ENCODE data around the gene GET4.
"Not testable (repeated sequence)": the region's sequence is repeated elsewhere in the genome, so short reads cannot be mapped to it uniquely, and the experiment has no call there.

GET4 gene

GRCh38 chr7:868189-868486 is 8.2 kb upstream of the GET4 start:
- no peak overlapping the region for H3K27ac ChIP-seq (ENCODE audit: insufficient read depth, low read depth, low read length, poor library complexity, severe bottlenecking)
- no peaks in the 10 kb centered on the region for H3K4me1 ChIP-seq (ENCODE audit: control insufficient read depth, insufficient read depth, low read length)
- H3K4me3 ChIP-seq (ENCODE audit: insufficient read depth, low read depth, low read length): no peak overlapping the region
- WGBS, 2 experiments: 95% methylated on average over 17 of the region's 17 CpGs
- no peaks in the 10 kb centered on the region for H3K9me3 ChIP-seq (ENCODE audit: control insufficient read depth, low read length)
- peaks cover 45% of the 10 kb centered on the region for H3K36me3 ChIP-seq (ENCODE audit: control insufficient read depth, insufficient read depth, low read length)
- H3K27me3 ChIP-seq (ENCODE audit: control insufficient read depth, insufficient read depth, low read length, poor library complexity, severe bottlenecking): no peaks in the 10 kb centered on the region

GRCh38 chr7:869348-869747 is 7.0 kb upstream of the GET4 start:
- Histone ChIP-seq H3K27me3 (ENCODE audit: control insufficient read depth, insufficient read depth, low read length, poor library complexity, severe bottlenecking) (no peaks in the 10 kb centered on the region), H3K27ac (ENCODE audit: insufficient read depth, low read depth, low read length, poor library complexity, severe bottlenecking) (no peak overlapping the region), H3K4me1 (ENCODE audit: control insufficient read depth, insufficient read depth, low read length) (no peaks in the 10 kb centered on the region), H3K4me3 (ENCODE audit: insufficient read depth, low read depth, low read length) (no peak overlapping the region), H3K9me3 (ENCODE audit: control insufficient read depth, low read length) (no peaks in the 10 kb centered on the region), H3K36me3 (ENCODE audit: control insufficient read depth, insufficient read depth, low read length) (peaks cover 52% of the 10 kb centered on the region)
- WGBS, 2 experiments: 92 to 96% methylated on average over 14 of the region's 14 CpGs

GRCh38 chr7:871900-872537 is 4.3 kb upstream of the GET4 start:
- Histone ChIP-seq H3K36me3 (ENCODE audit: control insufficient read depth, insufficient read depth, low read length) (peaks cover 42% of the 10 kb centered on the region), H3K27ac (ENCODE audit: insufficient read depth, low read depth, low read length, poor library complexity, severe bottlenecking) (no peak overlapping the region), H3K4me3 (ENCODE audit: insufficient read depth, low read depth, low read length) (no peak overlapping the region), H3K4me1 (ENCODE audit: control insufficient read depth, insufficient read depth, low read length) (no peaks in the 10 kb centered on the region), H3K27me3 (ENCODE audit: control insufficient read depth, insufficient read depth, low read length, poor library complexity, severe bottlenecking) (no peaks in the 10 kb centered on the region), H3K9me3 (ENCODE audit: control insufficient read depth, low read length) (no peaks in the 10 kb centered on the region)
- 91% methylated on average over 14 of the region's 14 CpGs for WGBS, 2 experiments

GRCh38 chr7:872685-873084 is 3.7 kb upstream of the GET4 start:
- WGBS, 2 experiments: 94 to 95% methylated on average over 19 of the region's 19 CpGs
- not testable (repeated sequence) for H3K27ac ChIP-seq (ENCODE audit: insufficient read depth, low read depth, low read length, poor library complexity, severe bottlenecking)

GRCh38 chr7:873367-874002 is 2.9 kb upstream of the GET4 start:
- H3K4me3 ChIP-seq (ENCODE audit: insufficient read depth, low read depth, low read length): no peak overlapping the region
- H3K27ac ChIP-seq (ENCODE audit: insufficient read depth, low read depth, low read length, poor library complexity, severe bottlenecking): peak overlapping the region; percentile 62
- WGBS, 2 experiments: 52 to 53% methylated on average over 18 of the region's 18 CpGs
- no peaks in the 10 kb centered on the region for H3K27me3 ChIP-seq (ENCODE audit: control insufficient read depth, insufficient read depth, low read length, poor library complexity, severe bottlenecking)
- H3K9me3 ChIP-seq (ENCODE audit: control insufficient read depth, low read length): no peaks in the 10 kb centered on the region
- peaks cover 5% of the 10 kb centered on the region for H3K4me1 ChIP-seq (ENCODE audit: control insufficient read depth, insufficient read depth, low read length)
- peaks cover 35% of the 10 kb centered on the region for H3K36me3 ChIP-seq (ENCODE audit: control insufficient read depth, insufficient read depth, low read length)

More at GRCh38 chr7:872685-873084, 3.7 kb upstream of the GET4 start:
- H3K9me3 ChIP-seq (ENCODE audit: control insufficient read depth, low read length); H3K4me1 ChIP-seq (ENCODE audit: control insufficient read depth, insufficient read depth, low read length); H3K4me3 ChIP-seq (ENCODE audit: insufficient read depth, low read depth, low read length); H3K27me3 ChIP-seq (ENCODE audit: control insufficient read depth, insufficient read depth, low read length, poor library complexity, severe bottlenecking): not testable (repeated sequence)
- peaks cover 35% of the 10 kb centered on the region for H3K36me3 ChIP-seq (ENCODE audit: control insufficient read depth, insufficient read depth, low read length)

GRCh38 chr7:874031-874749 is 2.2 kb upstream of the GET4 start:
- Histone ChIP-seq H3K27me3 (ENCODE audit: control insufficient read depth, insufficient read depth, low read length, poor library complexity, severe bottlenecking) (no peaks in the 10 kb centered on the region), H3K36me3 (ENCODE audit: control insufficient read depth, insufficient read depth, low read length) (peaks cover 35% of the 10 kb centered on the region), H3K9me3 (ENCODE audit: control insufficient read depth, low read length) (no peaks in the 10 kb centered on the region), H3K4me3 (ENCODE audit: insufficient read depth, low read depth, low read length) (no peak overlapping the region), H3K27ac (ENCODE audit: insufficient read depth, low read depth, low read length, poor library complexity, severe bottlenecking) (peak overlapping the region; percentile 62), H3K4me1 (ENCODE audit: control insufficient read depth, insufficient read depth, low read length) (peaks cover 5% of the 10 kb centered on the region)
- 97% methylated on average over 8 of the region's 9 CpGs for WGBS, 2 experiments

- WGBS, 2 experiments: 88 to 91% methylated on average over 7 of the region's 7 CpGs
- no peak overlapping the region for H3K27ac ChIP-seq (ENCODE audit: insufficient read depth, low read depth, low read length, poor library complexity, severe bottlenecking)
These were observed 1.3 kb upstream of the GET4 start for GRCh38 chr7:875051-875450.

GRCh38 chr7:875476-876076 is 778 bp upstream of the GET4 start:
- Histone ChIP-seq H3K36me3 (ENCODE audit: control insufficient read depth, insufficient read depth, low read length) (peaks cover 27% of the 10 kb centered on the region), H3K4me1 (ENCODE audit: control insufficient read depth, insufficient read depth, low read length) (peaks cover 5% of the 10 kb centered on the region), H3K9me3 (ENCODE audit: control insufficient read depth, low read length) (no peaks in the 10 kb centered on the region), H3K27ac (ENCODE audit: insufficient read depth, low read depth, low read length, poor library complexity, severe bottlenecking) (peak overlapping the region; percentile 22), H3K27me3 (ENCODE audit: control insufficient read depth, insufficient read depth, low read length, poor library complexity, severe bottlenecking) (no peaks in the 10 kb centered on the region), H3K4me3 (ENCODE audit: insufficient read depth, low read depth, low read length) (peak overlapping the region; percentile 6)
- whole genome bisulfite sequencing, 2 experiments: 92 to 95% methylated on average over 27 of the region's 27 CpGs

More at GRCh38 chr7:875051-875450, 1.3 kb upstream of the GET4 start:
- H3K4me1 ChIP-seq (ENCODE audit: control insufficient read depth, insufficient read depth, low read length): peaks cover 5% of the 10 kb centered on the region
- H3K9me3 ChIP-seq (ENCODE audit: control insufficient read depth, low read length): no peaks in the 10 kb centered on the region
- no peaks in the 10 kb centered on the region for H3K27me3 ChIP-seq (ENCODE audit: control insufficient read depth, insufficient read depth, low read length, poor library complexity, severe bottlenecking)
- no peak overlapping the region for H3K4me3 ChIP-seq (ENCODE audit: insufficient read depth, low read depth, low read length)
- peaks cover 27% of the 10 kb centered on the region for H3K36me3 ChIP-seq (ENCODE audit: control insufficient read depth, insufficient read depth, low read length)

GRCh38 chr7:876972-877311 is 588 bp downstream of the GET4 start:
- H3K9me3 ChIP-seq (ENCODE audit: control insufficient read depth, low read length): no peaks in the 10 kb centered on the region
- WGBS, 2 experiments: 0% methylated on average over 26 of the region's 26 CpGs
- peaks cover 5% of the 10 kb centered on the region for H3K4me1 ChIP-seq (ENCODE audit: control insufficient read depth, insufficient read depth, low read length)
- H3K27me3 ChIP-seq (ENCODE audit: control insufficient read depth, insufficient read depth, low read length, poor library complexity, severe bottlenecking): no peaks in the 10 kb centered on the region
- peak overlapping the region; percentile 33 for H3K27ac ChIP-seq (ENCODE audit: insufficient read depth, low read depth, low read length, poor library complexity, severe bottlenecking)
- peaks cover 22% of the 10 kb centered on the region for H3K36me3 ChIP-seq (ENCODE audit: control insufficient read depth, insufficient read depth, low read length)
- H3K4me3 ChIP-seq (ENCODE audit: insufficient read depth, low read depth, low read length): peak overlapping the region; percentile 76
